HG03196 (cell line): Measurements from ENCODE around the gene RASGEF1C.
"Not testable (repeated sequence)": the region's sequence is repeated elsewhere in the genome, so short reads cannot be mapped to it uniquely, and the experiment has no call there.

Experiments
- ATAC-seq: cut with Tn5 transposase; IDR thresholded peaks from one replicate; pipeline ENCODE4 v1.9.1; 2021; ENCODE audit not compliant: unreplicated experiment

RASGEF1C gene

DNA sequence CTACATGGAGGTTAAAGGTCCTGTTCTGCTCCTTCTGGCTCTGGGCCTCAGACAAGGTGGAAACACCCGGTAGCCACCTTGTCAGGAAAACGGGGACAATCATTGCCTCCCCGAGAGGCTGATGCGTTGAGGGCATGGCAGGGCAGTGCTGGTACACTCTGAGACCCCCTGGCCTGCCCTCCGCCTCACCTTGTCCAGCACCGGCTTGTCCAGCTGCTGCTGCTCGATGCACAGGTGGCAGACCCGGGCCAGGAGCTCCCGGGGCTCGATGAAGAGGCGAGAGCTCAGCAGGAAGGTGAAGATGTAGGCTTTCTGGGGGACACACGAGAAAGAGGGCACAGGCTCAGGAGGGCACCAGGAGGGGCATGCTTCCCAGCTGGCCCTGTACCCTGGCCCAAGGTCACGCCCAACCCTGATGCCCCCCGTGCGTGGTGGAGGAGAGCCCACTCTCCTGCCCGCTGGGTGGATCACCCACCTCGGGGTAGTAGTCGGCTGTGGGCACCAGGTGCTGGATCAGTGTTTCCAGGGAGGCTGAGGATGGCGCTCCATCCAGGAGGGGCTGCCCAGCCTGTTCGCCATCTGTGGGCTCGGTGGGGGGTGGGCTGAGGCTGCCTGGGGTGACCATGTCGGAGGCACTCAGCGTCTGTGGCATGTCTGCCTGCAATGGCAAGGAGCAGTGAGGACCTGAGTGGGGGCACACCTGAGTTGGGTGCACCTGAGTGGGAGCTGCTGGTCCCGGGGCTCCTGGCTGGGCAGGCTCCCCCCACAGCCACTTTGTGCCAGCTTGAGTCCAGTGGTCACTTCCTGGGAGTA is 71.4 kb downstream of the RASGEF1C start:
- ATAC-seq = no peak

DNA sequence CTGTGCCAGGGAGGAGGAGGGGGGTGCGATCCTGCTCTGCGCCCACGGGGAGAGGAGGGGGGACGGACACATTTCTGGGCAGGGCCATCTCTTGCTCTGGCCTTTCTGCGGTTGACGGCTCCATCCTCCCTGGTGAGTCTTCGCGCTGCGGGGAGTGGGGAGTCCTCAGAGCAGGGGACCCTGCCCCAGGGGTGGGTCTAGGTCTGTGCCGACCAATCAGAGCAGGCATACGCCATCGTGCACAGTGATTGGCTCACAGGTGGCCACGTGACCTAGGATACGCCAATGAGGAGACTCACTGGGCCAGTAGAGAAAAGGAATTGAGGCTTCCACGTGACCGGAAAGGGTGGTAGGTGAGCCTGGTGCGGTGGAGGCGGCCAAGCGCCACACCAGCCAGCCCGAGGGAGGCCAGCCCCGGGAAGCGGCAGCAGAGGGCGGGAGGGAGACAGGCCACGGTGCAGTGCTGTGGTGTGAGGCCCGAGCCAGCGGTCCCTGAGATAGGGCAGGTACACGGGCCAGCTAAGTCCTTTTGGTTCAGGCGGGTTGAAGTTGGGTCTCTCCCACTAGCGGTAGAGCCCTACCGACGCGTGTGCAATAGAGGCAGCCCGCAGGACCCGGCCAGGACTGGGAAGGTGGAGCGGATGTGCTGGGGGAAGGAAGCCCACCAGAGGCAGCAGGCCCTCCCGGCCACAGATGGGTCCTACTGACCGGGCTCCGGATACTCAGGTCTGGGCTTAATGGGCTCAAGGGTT is 72.2 kb downstream of the RASGEF1C start:
- no peak for ATAC-seq

DNA sequence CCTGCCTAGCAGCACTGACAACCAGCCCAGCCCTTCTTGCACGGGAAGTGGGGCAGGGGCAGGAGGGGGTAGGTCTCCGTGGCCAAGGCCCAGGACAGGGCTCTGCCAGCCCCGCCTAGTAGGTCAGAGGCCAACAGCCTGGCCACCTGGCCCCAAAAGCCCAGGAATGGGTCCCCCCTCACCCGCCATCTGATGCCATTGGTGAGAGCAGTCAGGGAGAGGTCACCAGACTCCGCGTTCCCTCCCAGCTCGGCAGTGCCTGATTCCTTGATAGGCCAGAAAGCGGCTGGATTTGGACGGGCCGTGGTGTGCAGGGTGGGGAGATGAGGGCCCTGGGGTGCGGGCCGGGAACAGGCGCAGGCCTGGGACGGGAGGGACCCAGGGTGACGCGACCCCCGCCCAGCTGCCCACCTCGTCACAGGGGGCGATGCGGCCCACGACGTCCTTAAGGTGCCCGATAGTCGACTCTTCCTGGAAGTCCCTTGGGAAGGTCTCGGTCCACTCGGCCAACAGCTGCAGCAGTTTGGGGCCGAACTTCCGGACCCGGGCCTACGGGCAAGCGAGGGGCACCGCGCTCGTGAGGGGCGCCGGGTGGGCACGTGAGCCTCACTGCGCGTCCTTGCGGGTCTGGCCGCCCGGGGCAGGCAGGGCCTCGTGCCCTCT is 72.9 kb downstream of the RASGEF1C start:
- no peak for ATAC-seq

DNA sequence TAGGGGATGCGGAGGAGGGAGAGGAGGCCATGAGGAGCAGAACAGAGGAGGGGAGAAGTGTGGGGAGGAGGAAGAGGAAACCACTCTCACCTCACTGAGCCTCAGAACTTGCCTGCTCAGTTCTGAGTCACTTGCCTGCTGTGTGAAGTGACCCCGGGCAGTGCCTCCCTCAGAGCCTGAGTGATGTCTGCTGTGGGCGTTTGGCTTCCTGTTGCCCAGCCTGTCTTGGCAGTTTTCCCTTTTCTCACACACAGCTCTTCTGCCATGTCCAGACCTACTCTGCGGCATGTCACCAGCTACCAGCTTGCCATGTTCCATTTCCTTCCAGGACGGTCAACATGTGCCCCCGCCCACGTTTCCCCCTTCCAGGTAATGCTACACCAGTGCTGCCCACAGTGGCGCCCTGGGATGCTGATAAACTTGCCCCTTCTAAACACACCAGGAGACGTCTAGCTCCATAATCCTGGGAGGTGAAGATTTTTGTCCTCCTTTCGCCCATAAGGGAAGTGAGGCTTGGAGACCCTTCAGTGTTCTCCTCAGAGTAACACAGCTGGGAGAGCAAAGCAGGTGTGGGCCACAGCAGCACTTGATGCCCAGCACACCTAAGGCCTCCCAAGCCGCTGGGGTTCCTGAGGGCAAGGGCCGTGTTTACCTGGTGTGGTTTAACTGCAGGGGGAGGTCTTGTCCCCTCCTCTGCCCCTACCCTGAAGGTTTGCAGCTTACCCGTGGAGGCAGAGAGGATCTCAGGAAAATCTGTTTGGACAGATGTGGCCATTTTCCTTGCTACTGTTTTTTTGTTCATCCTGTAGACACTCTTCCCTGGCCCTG is 73.7 kb downstream of the RASGEF1C start:
- ATAC-seq = no peak

DNA sequence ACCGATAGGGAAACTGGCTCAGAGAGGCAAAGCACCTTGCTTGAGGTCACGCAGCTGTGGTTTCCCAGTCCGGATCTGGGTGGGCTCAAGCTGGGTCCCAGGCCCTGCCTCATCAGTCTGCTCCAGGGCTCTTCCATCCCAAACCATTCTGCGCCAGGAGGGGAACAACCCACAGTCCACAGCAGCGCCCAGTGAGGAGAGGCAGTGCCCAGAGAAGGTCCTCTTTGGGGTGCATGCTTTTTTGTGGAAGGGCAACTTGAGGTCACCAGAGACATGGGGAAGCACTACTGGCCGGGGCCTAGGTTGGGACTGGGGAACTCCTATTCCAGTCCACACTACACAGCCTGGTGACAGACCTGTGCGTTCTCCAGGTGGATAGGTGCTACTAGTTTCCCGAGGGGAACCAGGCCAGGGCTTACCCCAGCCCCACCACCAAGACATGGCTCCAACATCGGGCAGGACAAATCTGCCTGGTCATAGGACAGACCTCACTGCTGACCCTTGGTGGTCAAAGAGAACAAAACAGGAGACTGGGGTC is 75.0 kb downstream of the RASGEF1C start:
- no peak for ATAC-seq

DNA sequence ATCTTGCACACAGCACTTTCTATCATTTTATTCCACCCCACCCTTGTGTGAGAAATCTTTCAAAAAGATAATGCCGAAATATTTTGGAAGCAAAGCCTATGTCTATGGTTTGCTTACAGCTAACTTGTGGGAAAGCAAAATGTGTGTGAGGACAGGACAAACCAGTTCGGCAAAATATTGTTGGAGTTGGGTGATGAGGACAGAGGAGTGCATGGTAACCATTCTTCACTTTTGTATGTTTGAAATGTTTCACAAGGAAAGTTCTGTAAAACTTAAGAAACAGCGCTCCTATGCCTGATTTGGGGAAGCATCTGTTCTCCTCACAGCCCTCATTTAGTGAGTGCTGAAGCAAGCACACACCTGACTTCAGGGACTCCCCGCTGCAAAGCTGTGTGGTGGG is 75.5 kb downstream of the RASGEF1C start:
- ATAC-seq = no peak

DNA sequence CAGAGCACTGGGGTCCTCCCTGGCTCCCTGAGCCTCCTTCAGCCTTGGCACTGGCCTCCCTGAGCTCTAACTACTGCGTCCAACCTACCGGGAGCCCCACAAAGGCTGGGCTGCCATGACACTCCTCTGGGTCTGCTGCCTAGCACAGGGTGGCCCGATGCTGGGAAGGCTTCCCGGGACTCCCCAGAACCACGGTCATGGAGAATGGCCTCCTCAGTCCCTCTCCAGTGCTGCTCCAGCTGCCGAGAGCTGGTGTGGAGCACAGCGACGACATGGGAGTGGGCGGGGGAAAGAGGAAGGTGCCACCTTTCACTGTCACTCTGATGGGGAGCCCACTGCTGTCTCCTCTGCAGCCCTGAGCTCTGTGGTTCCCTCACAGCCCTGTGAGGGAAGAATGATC is 76.0 kb downstream of the RASGEF1C start:
- ATAC-seq = no peak

DNA sequence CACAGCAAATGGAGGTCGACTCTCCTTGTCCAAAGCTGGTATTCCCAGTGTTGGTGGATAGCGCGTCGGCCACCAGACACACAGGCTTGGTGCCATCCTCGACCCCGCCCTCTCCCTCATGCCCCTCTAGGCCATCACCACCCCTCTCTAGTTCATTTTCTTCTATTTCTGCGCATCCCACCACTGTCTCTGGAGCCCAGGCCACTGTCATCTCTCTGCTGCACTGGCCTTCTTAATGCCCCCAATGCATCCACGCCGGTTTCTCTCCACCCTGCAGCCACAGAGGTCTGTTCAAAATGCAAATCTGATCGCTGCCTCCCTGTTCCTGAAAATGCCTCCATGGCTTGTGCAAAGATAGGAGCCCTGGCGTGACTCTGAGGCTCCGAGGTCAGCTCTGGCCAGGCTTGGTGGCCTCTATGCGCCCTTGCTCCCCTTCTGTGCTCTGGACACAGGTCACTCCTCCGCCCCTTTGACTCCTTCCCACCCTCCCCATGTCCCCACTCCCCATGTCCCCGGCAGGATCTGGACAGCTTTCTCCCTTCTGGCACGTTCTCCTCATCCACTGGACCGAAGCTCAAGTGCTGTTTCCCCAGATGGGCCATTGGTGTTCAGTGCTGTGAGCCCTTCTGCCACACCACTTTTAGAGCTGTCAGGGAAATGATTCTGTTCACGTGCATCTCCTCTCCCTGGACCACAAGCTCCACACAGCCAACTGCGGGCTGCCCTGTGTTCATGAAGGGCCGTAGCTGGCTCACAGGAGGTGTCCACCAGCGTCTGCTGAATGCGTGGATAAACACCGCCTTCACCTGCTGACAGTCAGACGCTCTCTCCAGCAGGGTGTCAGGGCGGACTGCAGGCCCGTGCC is 77.9 kb downstream of the RASGEF1C start:
- no peak for ATAC-seq

DNA sequence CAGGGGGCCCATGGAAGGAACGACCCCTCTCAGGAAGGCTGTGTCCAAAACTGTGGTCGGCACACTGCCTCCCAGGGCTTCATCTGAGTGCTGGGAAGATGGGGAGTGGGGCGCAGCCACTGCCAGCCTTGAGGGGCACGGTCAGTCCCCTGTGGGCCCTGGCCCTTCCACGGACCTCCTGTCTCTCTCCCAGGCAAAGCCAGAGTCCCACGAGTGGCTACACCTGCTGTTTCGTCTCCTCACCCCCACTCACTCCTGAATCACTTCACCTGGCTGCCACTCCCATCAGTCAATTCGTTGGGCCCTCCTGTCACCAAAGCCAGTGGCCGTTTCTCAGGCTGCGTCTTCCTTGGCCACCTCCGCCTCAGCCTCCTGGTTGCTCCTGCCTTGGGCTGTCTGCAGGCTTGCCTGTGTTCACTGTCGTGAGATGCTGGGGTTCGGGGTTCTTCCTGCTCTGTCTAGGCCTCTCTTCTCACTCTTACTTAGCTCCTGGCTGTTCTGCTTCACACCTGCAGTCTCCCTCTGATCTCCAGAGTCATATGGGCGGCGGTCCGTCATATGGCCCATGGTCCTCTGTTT is 78.6 kb downstream of the RASGEF1C start:
- ATAC-seq = no peak

DNA sequence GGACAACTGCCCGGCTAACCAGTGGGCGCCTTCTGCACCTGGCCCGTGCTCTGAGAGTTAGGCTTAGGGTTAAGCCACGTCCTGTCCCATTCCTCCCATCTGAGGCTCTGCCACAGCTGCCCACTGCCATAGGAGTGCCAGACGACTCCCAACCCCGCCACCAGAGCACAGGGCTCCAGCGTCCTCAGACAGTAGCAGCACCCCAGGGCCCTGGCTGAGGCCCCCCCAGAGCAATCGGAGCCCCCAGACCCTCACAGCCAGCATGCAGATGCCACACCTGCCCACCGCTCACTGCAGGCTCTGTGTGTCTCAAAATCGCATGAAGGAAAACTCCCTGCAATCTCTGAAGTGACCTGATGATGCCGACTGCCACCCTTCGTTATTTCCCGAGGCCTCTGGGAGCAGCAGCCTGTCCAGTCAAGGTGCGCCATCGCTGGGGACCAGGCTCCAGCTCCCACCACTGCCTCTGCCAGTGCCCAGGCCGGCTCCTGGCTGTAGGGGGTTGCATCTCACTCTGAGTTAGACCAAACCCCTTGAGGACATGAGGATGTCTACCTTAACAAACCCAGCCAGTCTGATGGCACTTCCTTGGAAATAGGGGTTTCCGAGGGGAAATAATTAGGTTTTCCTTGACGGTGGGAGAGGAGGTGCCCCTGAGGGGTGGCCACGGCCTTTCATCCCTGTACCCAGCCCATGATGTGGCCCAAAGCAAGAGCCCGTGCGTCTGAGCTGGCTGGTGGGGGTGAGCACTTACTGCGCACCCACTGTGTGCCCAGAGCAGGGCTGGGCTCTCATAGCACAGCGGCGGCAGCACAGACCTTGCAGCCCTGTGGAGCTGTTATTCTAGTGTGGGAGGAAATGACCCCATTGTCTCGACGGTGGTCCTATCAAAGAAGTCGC is 79.5 kb downstream of the RASGEF1C start:
- ATAC-seq = no peak

DNA sequence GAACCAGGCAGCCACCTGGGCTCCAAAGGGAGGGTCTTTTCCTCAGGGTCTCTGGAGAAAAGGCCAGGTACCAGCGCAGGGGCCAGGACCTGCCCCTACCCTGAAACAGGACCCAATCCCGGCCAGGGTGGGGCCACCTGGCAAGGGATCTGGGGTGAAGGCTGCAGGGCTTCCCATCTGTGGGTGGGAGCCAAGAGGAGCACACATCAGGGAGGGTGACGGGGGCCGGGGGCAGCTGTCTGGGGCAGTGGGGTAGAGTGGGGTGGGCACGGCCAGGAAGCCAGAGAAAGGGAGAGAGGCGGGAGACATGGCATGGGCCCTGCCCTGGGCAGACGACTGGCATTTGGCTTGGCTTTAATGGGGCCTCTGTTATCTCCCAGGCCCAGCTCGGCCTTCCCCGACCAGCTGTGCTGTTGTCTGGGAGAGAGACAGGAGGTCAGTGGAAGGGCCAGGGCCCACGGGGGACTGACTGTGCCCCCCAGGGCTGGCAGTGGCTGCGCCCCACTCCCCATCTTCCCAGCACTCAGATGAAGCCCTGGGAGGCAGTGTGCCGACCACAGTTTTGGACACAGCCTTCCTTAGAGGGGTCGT is 80.2 kb downstream of the RASGEF1C start:
- ATAC-seq = no peak

DNA sequence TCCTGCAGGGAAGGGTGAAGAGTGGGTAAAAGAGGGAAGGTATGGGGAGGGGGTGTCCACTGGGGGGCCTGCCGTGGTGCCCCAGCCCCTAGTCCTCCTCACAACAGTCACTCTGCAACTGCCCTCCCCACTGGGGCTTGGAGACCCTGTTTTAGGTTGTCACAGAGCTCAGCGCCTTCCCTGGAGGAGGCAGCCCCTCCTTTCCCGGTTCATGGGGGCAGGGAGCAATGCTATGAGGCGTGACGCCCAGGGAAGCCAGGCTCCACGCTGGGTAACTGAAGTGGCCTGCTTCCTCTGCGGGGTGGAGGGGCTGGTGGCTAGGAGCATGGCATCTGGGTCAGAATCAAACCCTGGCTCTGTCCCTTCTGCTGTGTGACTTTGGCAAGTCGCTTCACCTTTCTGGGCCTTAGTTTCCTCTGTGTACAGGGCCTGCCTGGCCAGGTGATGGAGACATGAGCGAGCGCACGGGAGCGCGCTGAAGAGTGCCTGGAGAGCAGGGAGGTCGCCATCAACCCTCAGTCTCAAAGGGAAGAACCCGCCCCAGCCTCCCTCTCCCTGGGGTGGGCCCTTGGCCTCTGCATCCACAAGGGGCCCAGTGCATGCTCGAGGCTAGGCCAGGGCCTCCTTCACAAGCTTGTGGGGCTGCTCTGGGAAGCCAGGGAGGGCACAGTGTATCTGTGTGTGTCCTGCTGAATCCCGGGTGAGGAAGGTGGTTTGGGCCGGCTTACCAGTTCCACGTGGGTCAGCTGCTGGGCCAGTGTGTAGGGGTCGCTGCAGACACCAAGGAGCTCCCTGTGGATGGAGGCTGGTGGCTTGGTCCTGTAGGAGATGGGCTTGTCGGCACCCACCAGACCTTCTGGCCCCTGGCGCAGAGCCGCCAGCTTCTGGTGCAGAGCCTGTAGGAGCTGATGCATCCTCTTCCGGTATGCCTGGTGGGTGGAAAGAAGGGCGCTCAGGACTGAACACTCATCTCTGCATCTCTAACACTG is 81.0 kb downstream of the RASGEF1C start:
- no peak for ATAC-seq

DNA sequence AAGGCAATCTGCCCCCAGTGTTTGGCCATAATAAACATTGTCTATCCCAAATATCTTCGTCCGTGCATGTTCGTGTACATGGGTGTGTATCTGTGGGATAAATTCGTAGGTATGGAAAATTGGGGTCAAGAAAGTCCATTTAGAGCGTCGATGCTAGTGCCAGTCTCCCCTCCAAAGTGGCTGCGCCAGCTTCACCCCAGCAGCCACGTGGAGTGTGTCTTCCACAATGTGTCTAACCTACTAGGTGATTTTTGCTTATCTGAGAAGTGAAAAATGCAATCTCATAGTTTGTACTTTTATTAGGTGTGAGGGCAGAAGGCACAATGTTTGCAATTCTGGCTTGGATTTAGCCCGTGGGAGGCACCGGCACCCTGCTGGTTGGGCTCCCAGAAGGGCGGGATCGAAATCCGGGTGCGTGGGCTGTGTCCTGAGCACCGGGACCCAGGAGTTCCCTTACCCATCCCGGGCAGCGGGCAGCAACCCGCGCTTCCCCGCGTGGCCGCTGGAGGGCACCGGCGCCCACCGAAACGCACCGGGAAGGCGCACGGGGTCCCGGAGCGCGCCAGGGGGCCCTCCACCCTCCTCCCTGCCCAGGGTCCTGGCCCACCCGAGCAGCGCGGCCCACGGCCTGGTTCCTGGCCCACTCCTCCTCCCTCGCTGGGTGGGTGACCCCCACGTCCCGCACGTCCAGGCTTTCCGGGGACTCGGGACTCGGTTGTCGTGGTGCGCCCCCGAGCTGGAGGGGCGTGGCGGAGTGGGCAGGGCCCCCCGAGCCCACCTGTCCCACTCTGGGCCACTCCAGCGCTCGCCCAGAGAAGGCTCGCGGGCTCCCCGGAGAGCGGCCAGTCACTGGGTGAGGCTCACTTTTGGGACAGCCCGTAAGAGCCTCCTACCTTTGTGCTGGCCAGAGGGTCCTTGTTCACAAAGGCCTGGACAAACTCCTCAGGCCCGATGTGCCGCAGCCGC is 82.0 kb downstream of the RASGEF1C start:
- ATAC-seq = no peak

DNA sequence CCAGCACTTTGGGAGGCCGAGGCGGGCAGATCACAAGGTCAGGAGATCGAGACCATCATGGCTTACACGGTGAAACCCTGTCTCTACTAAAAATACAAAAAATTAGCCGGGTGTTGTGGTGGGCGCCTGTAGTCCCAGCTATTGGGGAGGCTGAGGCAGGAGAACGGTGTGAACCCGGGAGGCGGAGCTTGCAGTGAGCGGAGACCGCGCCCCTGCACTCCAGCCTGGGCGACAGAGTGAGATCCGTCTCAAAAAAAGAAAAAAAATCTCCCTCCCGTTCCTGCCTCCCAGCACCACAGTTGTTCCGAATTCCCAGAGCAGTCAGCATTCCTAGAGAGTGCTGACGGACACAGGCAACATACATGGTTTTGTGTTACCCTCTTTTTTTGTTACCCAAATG is 82.9 kb downstream of the RASGEF1C start:
- not testable (repeated sequence) for ATAC-seq

DNA sequence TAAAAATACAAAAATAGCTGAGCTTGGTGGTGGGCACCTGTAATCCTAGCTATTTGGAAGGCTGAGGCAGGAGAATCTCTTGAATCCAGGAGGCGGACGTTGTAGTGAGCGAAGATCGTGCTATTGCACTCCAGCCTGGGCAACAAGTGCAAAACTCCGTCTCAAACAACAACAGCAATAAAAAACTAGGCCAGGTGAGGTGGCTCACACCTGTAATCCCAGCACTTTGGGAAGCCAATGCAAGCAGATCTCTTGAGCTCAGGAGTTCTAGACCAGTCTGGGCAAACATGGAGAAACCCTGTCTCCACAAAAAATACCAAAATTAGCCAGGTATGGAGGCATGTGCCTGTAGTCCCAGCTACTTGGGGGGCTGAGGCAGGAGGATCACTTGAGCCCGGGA is 84.3 kb downstream of the RASGEF1C start:
- ATAC-seq = not testable (repeated sequence)

DNA sequence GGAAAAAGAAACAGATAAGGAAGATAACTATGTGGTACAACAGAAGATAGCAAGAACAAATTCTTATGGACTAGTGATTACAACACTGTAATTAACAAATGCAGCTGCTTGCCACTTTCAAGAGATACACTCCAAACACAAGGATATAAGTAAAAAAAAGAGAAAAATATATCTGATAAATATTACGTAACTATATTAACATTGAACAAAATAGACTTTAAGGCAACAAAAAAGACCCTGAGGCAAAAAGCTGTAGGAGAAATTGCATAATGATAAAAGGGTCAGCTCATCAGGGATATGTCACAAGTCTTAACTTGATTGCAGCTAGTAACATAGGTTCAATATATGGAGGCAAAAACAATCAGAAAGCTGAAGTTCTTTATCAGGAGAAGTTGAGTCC is 86.1 kb downstream of the RASGEF1C start:
- ATAC-seq = no peak
